DMS53 treated with DMSO at 0.1 percent for 48 hours (cell line): ENCODE data around the gene PLEKHA7.
A peak's percentile ranks its signal among the peaks of the same experiment; 100 is the strongest.
"Not testable (repeated sequence)": the region's sequence is repeated elsewhere in the genome, so short reads cannot be mapped to it uniquely, and the experiment has no call there.

Source experiments
- DNase-seq: peaks from one replicate; lab custom pipeline; 2025; ENCODE audit not compliant: unreplicated experiment; lab: John Stamatoyannopoulos, UW

The PLEKHA7 gene

DNA sequence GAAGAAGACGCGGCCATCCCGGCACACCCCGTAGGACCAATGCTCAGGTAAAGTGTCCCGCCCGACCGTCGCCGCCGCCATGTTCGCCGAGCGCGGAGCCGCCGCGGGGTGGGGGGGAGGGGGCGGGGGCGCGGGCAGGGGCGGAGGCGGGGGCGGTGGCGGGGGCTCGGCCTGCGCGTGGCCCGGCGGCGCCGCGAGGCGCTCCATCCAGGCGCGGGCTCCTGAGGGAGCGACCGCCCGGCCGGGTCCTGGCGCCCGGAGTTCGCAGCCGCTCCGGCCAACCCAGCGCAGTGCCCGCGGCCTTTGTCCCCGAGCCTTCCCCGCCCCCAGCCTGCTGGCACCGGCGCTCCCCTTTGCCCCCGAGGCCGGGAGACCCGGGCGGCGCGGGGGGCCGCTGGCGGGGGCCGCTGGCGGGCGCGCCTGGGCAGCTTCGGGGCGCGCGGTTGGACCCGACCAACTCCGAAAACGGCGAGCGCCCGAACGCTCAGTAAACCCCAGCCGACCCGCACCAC, at the start of gene PLEKHA7:
Gene PLEKHA7, minus strand, starts transcription at position 94 of the 512 bp plus-strand sequence. Its CDS starts 13 bp downstream, at position 81.
- no peak for DNase-seq

- DNase-seq, result peak; percentile 46
Measured at GRCh38 chr11:17063171-17064002, 49.2 kb upstream of the PLEKHA7 start.

DNA sequence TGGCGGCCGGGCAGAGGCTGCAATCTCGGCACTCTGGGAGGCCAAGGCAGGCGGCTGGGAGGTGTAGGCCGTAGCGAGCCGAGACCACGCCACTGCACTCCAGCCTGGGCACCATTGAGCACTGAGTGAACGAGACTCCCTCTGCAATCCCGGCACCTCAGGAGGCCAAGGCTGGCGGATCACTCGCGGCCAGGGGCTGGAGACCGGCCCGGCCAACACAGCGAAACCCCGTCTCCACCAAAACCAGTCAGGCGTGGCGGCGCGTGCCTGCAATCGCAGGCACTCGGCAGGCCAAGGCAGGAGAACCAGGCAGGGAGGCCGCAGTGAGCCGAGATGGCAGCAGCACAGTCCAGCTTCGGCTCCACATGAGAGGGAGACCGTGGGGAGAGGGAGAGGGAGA, 36.9 kb upstream of the PLEKHA7 start:
- DNase-seq, result not testable (repeated sequence)

GRCh38 chr11:17048491-17048890, 34.3 kb upstream of the PLEKHA7 start:
- DNase-seq, result not testable (repeated sequence)

GRCh38 chr11:17046690-17047089, 32.5 kb upstream of the PLEKHA7 start:
- no peak for DNase-seq

DNA sequence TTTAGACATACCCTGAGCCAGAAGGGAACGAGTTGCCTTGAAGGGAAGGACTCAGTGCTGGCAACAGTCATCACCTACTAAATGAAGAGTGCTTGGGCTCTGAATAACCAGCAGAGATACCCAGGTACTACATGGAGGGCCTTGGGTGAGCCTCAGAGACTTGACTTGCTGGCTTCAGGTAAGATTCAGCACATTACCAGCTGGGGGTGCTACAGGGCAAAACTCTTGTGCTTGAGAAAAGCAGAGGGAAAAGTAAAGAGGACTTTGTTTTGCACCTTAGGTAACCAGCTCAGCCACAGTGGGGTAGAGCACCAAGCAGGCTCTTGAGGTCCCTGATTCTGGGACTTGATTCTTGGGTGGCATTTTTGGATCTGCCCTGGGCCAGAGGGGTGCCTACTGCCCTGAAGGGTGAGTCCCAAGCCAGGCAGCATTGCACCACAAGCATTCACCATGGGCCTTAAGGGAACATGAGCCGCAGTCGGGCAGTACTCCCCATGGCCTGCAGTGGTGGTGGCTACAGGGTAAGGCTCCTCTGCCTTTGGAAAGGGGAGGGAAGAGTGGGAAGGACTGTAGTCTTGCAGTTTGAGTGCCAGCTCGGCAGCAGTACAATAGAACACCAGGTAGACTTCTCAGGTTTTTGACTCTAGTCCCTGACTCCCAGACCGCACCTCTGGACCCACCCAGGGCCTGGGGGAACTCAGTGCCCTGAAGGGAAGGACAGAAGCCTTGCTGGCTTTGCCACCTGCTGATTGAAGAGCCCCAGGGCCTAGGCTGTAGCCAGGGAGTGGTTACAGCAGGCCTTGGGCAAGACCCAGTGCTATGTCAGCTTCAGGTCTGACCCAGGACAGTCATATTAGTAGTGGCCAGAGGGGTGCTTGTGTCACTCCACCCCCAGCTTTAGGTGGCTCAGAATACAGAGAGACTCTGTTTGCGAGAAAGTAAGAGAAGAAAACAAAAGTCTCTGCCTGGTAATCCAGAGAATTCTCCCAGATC, 22.7 kb upstream of the PLEKHA7 start:
- DNase-seq, result no peak

- not testable (repeated sequence) for DNase-seq
Measured at GRCh38 chr11:17034027-17034426, 19.8 kb upstream of the PLEKHA7 start.

DNA sequence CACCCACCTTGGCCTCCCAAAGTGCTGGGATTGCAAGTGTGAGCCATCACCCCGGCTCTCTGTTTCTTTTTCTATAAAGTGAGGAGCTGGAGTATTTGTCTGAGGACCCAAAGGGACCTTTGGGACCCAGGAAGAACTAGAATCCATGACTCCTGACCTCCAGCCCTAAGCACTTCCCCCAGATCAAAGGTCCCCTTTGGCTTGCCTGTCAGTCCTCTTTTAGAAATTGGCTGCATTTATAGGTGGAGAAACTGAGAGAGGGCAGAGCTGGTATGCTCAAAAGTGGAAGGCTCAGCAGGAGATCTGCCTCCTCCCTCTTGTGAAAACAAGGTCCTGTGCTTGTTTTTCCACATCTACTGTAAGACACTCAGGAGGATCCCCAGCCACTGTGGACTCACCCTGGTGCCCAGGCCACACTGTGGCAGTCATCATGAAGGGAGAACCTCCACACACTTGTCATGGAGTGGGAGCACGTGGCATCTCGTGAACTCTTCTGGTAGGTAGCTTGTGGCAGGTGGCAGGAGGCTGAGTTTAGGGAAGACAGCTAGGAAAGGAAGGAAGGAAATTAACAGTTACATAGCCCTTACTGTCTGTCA, 12.4 kb upstream of the PLEKHA7 start:
- DNase-seq, result no peak

- DNase-seq, result no peak
Measured at GRCh38 chr11:17024924-17025323, 10.7 kb upstream of the PLEKHA7 start.

DNA sequence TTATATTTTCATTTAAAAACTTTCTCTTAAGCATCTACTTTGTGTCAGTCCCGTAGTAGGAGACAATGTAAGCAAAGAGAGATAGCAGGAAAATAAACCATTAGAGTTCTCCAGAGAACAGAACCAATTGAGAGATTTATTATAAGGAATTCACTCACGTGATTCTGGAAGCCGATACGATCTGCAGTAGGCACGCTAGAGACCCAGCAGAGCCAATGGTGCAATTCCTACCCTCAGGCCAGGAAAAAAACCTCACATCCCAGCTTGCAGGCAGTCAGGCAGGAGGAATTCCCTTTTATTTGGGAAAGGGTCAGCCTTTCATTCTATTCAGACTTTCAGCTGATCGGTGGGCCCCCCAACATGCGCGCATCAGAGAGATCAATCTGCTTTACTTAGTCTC, 7.3 kb upstream of the PLEKHA7 start:
- DNase-seq, result no peak

DNA sequence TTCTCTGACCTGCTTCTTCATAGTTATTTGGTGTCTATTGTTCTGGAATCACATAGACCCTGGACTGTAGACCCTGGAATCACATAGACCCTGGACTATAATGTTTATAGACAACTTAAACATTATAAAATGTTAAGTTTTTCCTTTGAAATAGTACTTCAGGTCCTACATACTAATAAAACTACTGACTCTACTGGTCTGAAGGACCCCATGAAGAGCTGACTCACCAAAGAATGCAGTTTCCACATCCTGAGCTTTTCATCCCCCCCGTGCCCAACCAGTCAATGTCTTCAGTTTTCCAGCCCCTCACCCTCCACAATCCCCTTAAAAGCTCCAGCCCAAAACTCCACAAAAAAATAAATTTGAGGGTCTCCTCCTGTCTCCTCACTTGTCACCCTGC, 6.6 kb upstream of the PLEKHA7 start:
- DNase-seq, result no peak

GRCh38 chr11:17019232-17019631, 5.0 kb upstream of the PLEKHA7 start:
- DNase-seq, result no peak

GRCh38 chr11:17015627-17016126, 1.5 kb upstream of the PLEKHA7 start:
- no peak for DNase-seq

- peak; percentile 36 for DNase-seq
Measured at GRCh38 chr11:17014833-17015626, 816 bp upstream of the PLEKHA7 start.

- peak; percentile 11 for DNase-seq
Measured at GRCh38 chr11:17013548-17014320, 480 bp downstream of the PLEKHA7 start.

GRCh38 chr11:17012712-17013547, 1.3 kb downstream of the PLEKHA7 start:
- peak; percentile 44 for DNase-seq

DNA sequence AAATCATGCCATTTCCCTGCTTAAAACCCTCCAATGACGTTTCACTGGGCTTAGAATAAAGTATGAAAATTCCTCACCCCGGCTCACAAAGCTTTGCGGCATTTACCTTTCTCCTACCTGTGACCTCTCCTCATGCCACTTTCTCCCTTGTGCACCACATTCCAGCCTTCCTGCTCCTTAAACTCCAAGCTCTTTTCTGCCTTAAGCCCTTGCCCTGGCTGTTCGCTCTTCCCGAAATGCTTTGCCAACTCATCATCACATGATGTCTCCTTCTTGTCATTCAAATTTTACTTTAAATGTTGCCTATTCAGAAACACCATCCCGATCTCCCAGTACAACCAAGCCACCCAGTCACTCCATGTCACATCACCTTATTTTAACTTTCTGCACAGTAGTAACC, 2.0 kb downstream of the PLEKHA7 start:
- no peak for DNase-seq

GRCh38 chr11:17010851-17011420, 3.3 kb downstream of the PLEKHA7 start:
- DNase-seq, result no peak
